Caco-2 (cell line): Measurements from ENCODE around the gene SCAP. TPM values are rescaled to one million over a fixed set of nuclear protein-coding genes. Genes with fewer than 3 reads are reported as not detected.
A peak's percentile ranks its signal among the peaks of the same experiment; 100 is the strongest.

ENCODE experiments used
- BruUV-seq: library from RNA; stranded (reverse); fragments of 400-500 nt; replicated peaks from 2 replicates; lab custom pipeline; 2021; lab: Mats Ljungman, UMichigan
- CTCF ChIA-PET: fragments of 300-600 bp; sonication (Branson Sonifier 250); formaldehyde crosslinking; loops from one replicate; lab custom pipeline; 2022; ENCODE audit warnings: antibody characterized with exemption; lab: Charles Lee
- POLR2A ChIA-PET: fragments of 300-600 bp; sonication (Branson Sonifier 250); formaldehyde crosslinking; loops from one replicate; lab custom pipeline; 2022; ENCODE audit warnings: antibody characterized with exemption; lab: Charles Lee
- DNase-seq, 2 experiments: peaks; one replicate each; pipeline versions ENCODE4 v3.0.0 to v3.0.0-alpha.2; 2020 to 2022
- H3K27me3 ChIP-seq: replicated peaks from 2 replicates; pipeline ENCODE4 v1.6.0; 2011; ENCODE audit warnings: low read length; ENCODE audit not compliant: control insufficient read depth, insufficient read depth
- H3K36me3 ChIP-seq: 2 replicates; pipeline ENCODE4 v1.5.1; 2011; ENCODE audit warnings: low read length; ENCODE audit not compliant: control insufficient read depth, insufficient read depth
- H3K4me1 ChIP-seq: fragments of 250-450 bp; sonication (Bioruptor Pico); 2 replicates; pipeline ENCODE4 v1.5.1; 2020; ENCODE audit warnings: mild to moderate bottlenecking
- H3K4me3 ChIP-seq: 2 replicates; pipeline ENCODE4 v1.5.1; 2011; ENCODE audit warnings: low read depth, mild to moderate bottlenecking, control low read depth, low read length
- H3K9me3 ChIP-seq: fragments of 250-450 bp; sonication (Bioruptor Pico); 2 replicates; pipeline ENCODE4 v1.5.1; 2020; ENCODE audit warnings: mild to moderate bottlenecking, moderate library complexity
- H3K27ac Mint-ChIP-seq: one replicate; pipeline ENCODE4 v1.8.0; 2022; ENCODE audit warnings: mixed read lengths; ENCODE audit not compliant: unreplicated experiment
- H3K27me3 Mint-ChIP-seq: one replicate; pipeline ENCODE4 v1.8.0; 2022; ENCODE audit warnings: mixed read lengths; ENCODE audit not compliant: insufficient read depth, unreplicated experiment
- H3K36me3 Mint-ChIP-seq: one replicate; pipeline ENCODE4 v1.8.0; 2022; ENCODE audit warnings: mild to moderate bottlenecking, mixed read lengths; ENCODE audit not compliant: insufficient read depth, unreplicated experiment
- H3K4me1 Mint-ChIP-seq: one replicate; pipeline ENCODE4 v1.8.0; 2022; ENCODE audit warnings: low read depth, mixed read lengths; ENCODE audit not compliant: unreplicated experiment
- H3K4me3 Mint-ChIP-seq: one replicate; pipeline ENCODE4 v1.8.0; 2022; ENCODE audit warnings: mild to moderate bottlenecking, moderate library complexity, mixed read lengths; ENCODE audit not compliant: unreplicated experiment
- H3K9me3 Mint-ChIP-seq: one replicate; pipeline ENCODE4 v1.8.0; 2022; ENCODE audit warnings: mixed read lengths; ENCODE audit not compliant: unreplicated experiment
- intact Hi-C: fragments of 100-400 bp; cut with micrococcal nuclease; formaldehyde crosslinking; loops from one replicate; pipeline ENCODE4 v1.10.0; 2022; ENCODE audit not compliant: unreplicated experiment
- total RNA-seq: library from RNA; stranded (reverse); gene quantifications from 2 replicates; pipeline ENCODE4 v1.2.3, GENCODE V29; 2022
- TF ChIP-seq, protein P1 (sequence below), 2 experiments: fragments of 200-600 bp in 1 of 2; IDR thresholded peaks; 1 replicate in 1 of 2; 2 replicates in 1 of 2; pipeline versions ENCODE4 v1.5.1 to v1.8.0; 2011 to 2022; ENCODE audit warnings: antibody characterized with exemption in 1 of 2, control low read depth in 1 of 2, inconsistent platforms in 1 of 2, low read depth in 1 of 2, low read length in 1 of 2, mild to moderate bottlenecking in 1 of 2, moderate library complexity in 1 of 2; ENCODE audit not compliant: insufficient read depth in 1 of 2, severe bottlenecking in 1 of 2, unreplicated experiment in 1 of 2

Gene SCAP
- total RNA-seq, 1 experiment from 2014 or later, result 115 TPM

DNA sequence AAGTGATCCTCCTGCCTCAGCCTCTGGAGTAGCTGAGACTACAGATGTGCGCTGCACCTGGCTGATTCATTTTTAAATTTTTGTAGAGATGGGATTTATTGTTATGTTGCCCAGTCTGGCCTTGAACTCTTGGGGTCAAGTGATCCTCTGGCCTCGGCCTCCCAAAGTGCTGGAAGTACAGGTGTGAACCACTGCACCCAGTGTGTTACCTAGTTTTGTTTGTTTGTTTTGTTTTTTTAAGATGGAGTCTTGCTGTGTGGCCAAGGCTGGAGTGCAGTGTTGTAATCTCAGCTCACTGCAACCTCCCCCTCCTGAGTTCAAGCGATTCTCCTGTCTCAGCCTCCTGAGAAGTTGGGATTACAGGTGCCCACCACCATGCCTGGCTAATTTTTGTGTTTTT is 82.8 kb downstream of the SCAP start:
- BruUV-seq, result no TSS peak
- DNase-seq, result no peak
- no peak overlapping the region for H3K4me3 ChIP-seq
- H3K9me3 ChIP-seq, result no peaks in the 10 kb centered on the region
- no peaks in the 10 kb centered on the region for H3K9me3 Mint-ChIP-seq
- no peaks in the 10 kb centered on the region; the same call in none of the 2 replicates for H3K36me3 ChIP-seq
- POLR2A ChIA-PET, result no interaction called here
- H3K36me3 Mint-ChIP-seq, result peaks cover 35% of the 10 kb centered on the region
- CTCF ChIA-PET, result no interaction called here
- H3K27me3 Mint-ChIP-seq, result no peaks in the 10 kb centered on the region
- no peak overlapping the region for H3K27ac Mint-ChIP-seq
- H3K4me1 Mint-ChIP-seq, result peaks cover 17% of the 10 kb centered on the region
- peaks cover 33% of the 10 kb centered on the region for H3K4me1 ChIP-seq
- no peak overlapping the region for H3K4me3 Mint-ChIP-seq
- H3K27me3 ChIP-seq, result no peaks in the 10 kb centered on the region
- intact Hi-C loops, result no loop called here
- TF ChIP-seq, protein P1, sequence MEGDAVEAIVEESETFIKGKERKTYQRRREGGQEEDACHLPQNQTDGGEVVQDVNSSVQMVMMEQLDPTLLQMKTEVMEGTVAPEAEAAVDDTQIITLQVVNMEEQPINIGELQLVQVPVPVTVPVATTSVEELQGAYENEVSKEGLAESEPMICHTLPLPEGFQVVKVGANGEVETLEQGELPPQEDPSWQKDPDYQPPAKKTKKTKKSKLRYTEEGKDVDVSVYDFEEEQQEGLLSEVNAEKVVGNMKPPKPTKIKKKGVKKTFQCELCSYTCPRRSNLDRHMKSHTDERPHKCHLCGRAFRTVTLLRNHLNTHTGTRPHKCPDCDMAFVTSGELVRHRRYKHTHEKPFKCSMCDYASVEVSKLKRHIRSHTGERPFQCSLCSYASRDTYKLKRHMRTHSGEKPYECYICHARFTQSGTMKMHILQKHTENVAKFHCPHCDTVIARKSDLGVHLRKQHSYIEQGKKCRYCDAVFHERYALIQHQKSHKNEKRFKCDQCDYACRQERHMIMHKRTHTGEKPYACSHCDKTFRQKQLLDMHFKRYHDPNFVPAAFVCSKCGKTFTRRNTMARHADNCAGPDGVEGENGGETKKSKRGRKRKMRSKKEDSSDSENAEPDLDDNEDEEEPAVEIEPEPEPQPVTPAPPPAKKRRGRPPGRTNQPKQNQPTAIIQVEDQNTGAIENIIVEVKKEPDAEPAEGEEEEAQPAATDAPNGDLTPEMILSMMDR (IDR thresholded peaks at IDR 0.05; ENCODE audit: insufficient read depth in 1 of 2, low read depth in 1 of 2, low read length in 1 of 2, severe bottlenecking in 1 of 2, unreplicated experiment in 1 of 2), result no peak

DNA sequence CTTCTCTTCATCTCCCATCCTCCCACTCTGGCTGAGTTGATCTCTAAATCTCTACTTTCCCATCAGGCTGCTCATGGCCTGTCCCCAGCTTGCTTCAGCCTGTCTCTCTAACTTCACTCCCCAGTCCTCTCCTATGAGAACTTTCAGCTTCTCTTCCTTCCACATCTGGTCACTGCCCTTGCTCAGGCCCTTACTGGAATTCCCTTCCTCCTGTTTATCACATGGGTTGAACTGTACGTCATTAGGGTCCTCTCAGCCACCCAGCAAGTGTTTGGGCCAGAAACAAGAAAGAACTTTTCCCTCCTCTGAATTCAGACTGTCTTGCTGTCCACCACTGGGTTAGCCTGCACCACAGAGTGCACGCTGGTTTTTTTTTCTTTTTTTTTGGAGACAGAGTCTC is 89.9 kb downstream of the SCAP start:
- Histone ChIP-seq H3K27me3 (no peaks in the 10 kb centered on the region), H3K9me3 (no peaks in the 10 kb centered on the region), H3K4me1 (peaks cover 29% of the 10 kb centered on the region), H3K36me3 (peaks cover 1% of the 10 kb centered on the region; the same call in 1 of the 2 replicates), H3K4me3 (no peak overlapping the region)
- Mint-ChIP-seq H3K36me3 (peaks cover 56% of the 10 kb centered on the region), H3K27ac (peak overlapping the region; percentile 9), H3K4me3 (no peak overlapping the region), H3K27me3 (no peaks in the 10 kb centered on the region), H3K9me3 (no peaks in the 10 kb centered on the region), H3K4me1 (peaks cover 16% of the 10 kb centered on the region)
- BruUV-seq, result no TSS peak
- no peak for DNase-seq
- intact Hi-C loops, result loop anchor here (1.0 to 10.0 kb wide), 2 partner anchors 9 to 101 kb away; partner anchors contain the start of genes KIF9 and KLHL18
- ChIA-PET CTCF (no interaction called here), POLR2A (no interaction called here)
- TF ChIP-seq, protein P1 (IDR thresholded peaks at IDR 0.05; ENCODE audit: insufficient read depth in 1 of 2, low read depth in 1 of 2, low read length in 1 of 2, severe bottlenecking in 1 of 2, unreplicated experiment in 1 of 2), result no peak

DNA sequence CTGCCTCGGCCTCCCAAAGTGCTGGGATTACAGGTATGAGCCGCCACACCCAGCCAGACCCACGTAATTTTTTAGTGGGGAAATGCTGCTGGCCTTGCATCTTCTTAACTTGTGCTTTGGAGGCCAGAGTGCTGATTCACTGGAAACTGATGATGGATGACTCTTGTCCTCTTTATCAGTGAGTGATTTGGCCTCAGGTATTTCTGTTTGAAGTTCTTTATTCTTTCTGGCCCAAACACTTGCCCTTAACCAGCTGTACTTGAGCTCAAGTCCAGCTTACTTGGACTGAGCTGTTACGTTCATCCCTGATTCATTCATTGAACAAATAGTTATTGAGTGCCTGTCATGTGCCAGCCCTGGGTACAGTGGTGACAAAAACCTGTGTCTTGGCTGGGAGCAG is 90.7 kb downstream of the SCAP start:
- Mint-ChIP-seq H3K4me3 (no peak overlapping the region), H3K27ac (no peak overlapping the region), H3K9me3 (no peaks in the 10 kb centered on the region), H3K4me1 (peaks cover 22% of the 10 kb centered on the region), H3K27me3 (no peaks in the 10 kb centered on the region), H3K36me3 (peaks cover 58% of the 10 kb centered on the region)
- DNase-seq, result peak; percentile 54 to 68
- ChIA-PET POLR2A (no interaction called here), CTCF (interaction anchor here (0.7 to 1.0 kb wide), 2 partner anchors 13 to 404 kb away, joined by 3 read pairs; no protein-coding TSS in a partner anchor)
- BruUV-seq, result no TSS peak
- Histone ChIP-seq H3K9me3 (no peaks in the 10 kb centered on the region), H3K4me3 (no peak overlapping the region), H3K36me3 (peaks cover 1% of the 10 kb centered on the region; the same call in 1 of the 2 replicates), H3K27me3 (no peaks in the 10 kb centered on the region), H3K4me1 (peaks cover 29% of the 10 kb centered on the region)
- TF ChIP-seq, protein P1 (IDR thresholded peaks at IDR 0.05; ENCODE audit: insufficient read depth in 1 of 2, low read depth in 1 of 2, low read length in 1 of 2, severe bottlenecking in 1 of 2, unreplicated experiment in 1 of 2), result no peak
- intact Hi-C loops, result loop anchor here (1.0 to 10.0 kb wide), 2 partner anchors 9 to 100 kb away; partner anchors contain the start of genes KIF9 and KLHL18
